ENCODE measurements around the gene OSBPL5.

The OSBPL5 gene

GRCh38 chr11:3162410-3163240 lies 2.5 kb downstream of the OSBPL5 start:
- no peak overlapping the region for H3K14ac ChIP-seq (ENCODE audit: low read length)
- H4K12ac ChIP-seq (ENCODE audit: low read depth, low read length) = no peak overlapping the region
- DNase-seq = no peak
- no peak overlapping the region for H3K27ac ChIP-seq (ENCODE audit: low read depth, low read length)
- H3K9me3 ChIP-seq (ENCODE audit: insufficient read depth, low read depth, low read length) = no peaks in the 10 kb centered on the region
- peaks cover 20% of the 10 kb centered on the region for H3K79me2 ChIP-seq (ENCODE audit: control insufficient read depth, insufficient read depth, low read length, poor library complexity)
- no peaks in the 10 kb centered on the region for H3K27me3 ChIP-seq (ENCODE audit: insufficient read depth, low read length)
- H3K23ac ChIP-seq (ENCODE audit: low read length) = no peak overlapping the region
- no peak overlapping the region for H3K9ac ChIP-seq (ENCODE audit: low read length)
- H3K36me3 ChIP-seq (ENCODE audit: control insufficient read depth in 1 of 2, insufficient read depth in 2 of 2, low read length in 2 of 2) = peaks cover 0 to 3% of the 10 kb centered on the region in 2 experiments
- H3K18ac ChIP-seq (ENCODE audit: low read length) = peak overlapping the region; percentile 52
- peak overlapping the region; percentile 45 for H3K4me2 ChIP-seq (ENCODE audit: low read length)
- no peak overlapping the region for H2BK12ac ChIP-seq (ENCODE audit: low read length)
- no CpG with 5 or more reads among the region's 21 CpGs for WGBS (ENCODE audit: extremely low coverage, insufficient coverage, insufficient read length)
- H3K4ac ChIP-seq (ENCODE audit: low read depth, low read length) = peak overlapping the region; percentile 7
- no peak overlapping the region for H4K91ac ChIP-seq (ENCODE audit: low read depth, low read length)
- no peak overlapping the region for H2BK5ac ChIP-seq (ENCODE audit: low read depth, low read length, poor library complexity)
- peak overlapping the region; percentile 14 for H2AK5ac ChIP-seq (ENCODE audit: low read length)
- no peak overlapping the region for H3K4me3 ChIP-seq (ENCODE audit: low read depth, low read length)
- H2AFZ ChIP-seq (ENCODE audit: insufficient read depth, low read length, poor library complexity) = no peak overlapping the region
- no peak overlapping the region for H4K8ac ChIP-seq (ENCODE audit: low read depth, low read length)
- peaks cover 13% of the 10 kb centered on the region for H3K79me1 ChIP-seq (ENCODE audit: low read length)
- H3K4me1 ChIP-seq (ENCODE audit: control insufficient read depth in 1 of 2, insufficient read depth in 2 of 2, low read length in 2 of 2) = peaks cover 34 to 43% of the 10 kb centered on the region in 2 experiments
- no peak overlapping the region for H2BK120ac ChIP-seq (ENCODE audit: insufficient read depth, low read length, poor library complexity)

- Histone ChIP-seq H3K9ac (ENCODE audit: low read length) (no peak overlapping the region), H3K27ac (ENCODE audit: low read depth, low read length) (no peak overlapping the region), H2BK120ac (ENCODE audit: insufficient read depth, low read length, poor library complexity) (no peak overlapping the region), H3K4ac (ENCODE audit: low read depth, low read length) (no peak overlapping the region), H2AK5ac (ENCODE audit: low read length) (no peak overlapping the region), H3K4me3 (ENCODE audit: low read depth, low read length) (no peak overlapping the region), H4K8ac (ENCODE audit: low read depth, low read length) (no peak overlapping the region), H3K4me2 (ENCODE audit: low read length) (no peak overlapping the region), H3K79me1 (ENCODE audit: low read length) (peaks cover 13% of the 10 kb centered on the region), H3K4me1 (ENCODE audit: control insufficient read depth in 1 of 2, insufficient read depth in 2 of 2, low read length in 2 of 2) (peaks cover 41 to 49% of the 10 kb centered on the region in 2 experiments), H3K14ac (ENCODE audit: low read length) (no peak overlapping the region), H3K9me3 (ENCODE audit: insufficient read depth, low read depth, low read length) (no peaks in the 10 kb centered on the region), H3K23ac (ENCODE audit: low read length) (no peak overlapping the region), H2BK12ac (ENCODE audit: low read length) (no peak overlapping the region), H3K79me2 (ENCODE audit: control insufficient read depth, insufficient read depth, low read length, poor library complexity) (peaks cover 20% of the 10 kb centered on the region), H2BK5ac (ENCODE audit: low read depth, low read length, poor library complexity) (no peak overlapping the region), H4K12ac (ENCODE audit: low read depth, low read length) (no peak overlapping the region), H3K27me3 (ENCODE audit: insufficient read depth, low read length) (no peaks in the 10 kb centered on the region), H4K91ac (ENCODE audit: low read depth, low read length) (no peak overlapping the region), H2AFZ (ENCODE audit: insufficient read depth, low read length, poor library complexity) (no peak overlapping the region), H3K18ac (ENCODE audit: low read length) (peak overlapping the region; percentile 52), H3K36me3 (ENCODE audit: control insufficient read depth in 1 of 2, insufficient read depth in 2 of 2, low read length in 2 of 2) (peaks cover 0 to 5% of the 10 kb centered on the region in 2 experiments)
- DNase-seq = no peak
- no CpG with 5 or more reads among the region's 7 CpGs for WGBS (ENCODE audit: extremely low coverage, insufficient coverage, insufficient read length)
Observed at GRCh38 chr11:3161720-3162409, 3.2 kb downstream of the OSBPL5 start.

GRCh38 chr11:3161309-3161708 lies 3.8 kb downstream of the OSBPL5 start:
- no CpG with 5 or more reads among the region's 14 CpGs for WGBS (ENCODE audit: extremely low coverage, insufficient coverage, insufficient read length)
- Histone ChIP-seq H3K4me3 (ENCODE audit: low read depth, low read length) (no peak overlapping the region), H3K23ac (ENCODE audit: low read length) (no peak overlapping the region), H4K8ac (ENCODE audit: low read depth, low read length) (no peak overlapping the region), H2AFZ (ENCODE audit: insufficient read depth, low read length, poor library complexity) (no peak overlapping the region), H2BK5ac (ENCODE audit: low read depth, low read length, poor library complexity) (no peak overlapping the region), H3K9ac (ENCODE audit: low read length) (no peak overlapping the region), H2AK5ac (ENCODE audit: low read length) (no peak overlapping the region), H3K4ac (ENCODE audit: low read depth, low read length) (no peak overlapping the region), H4K91ac (ENCODE audit: low read depth, low read length) (no peak overlapping the region), H3K4me1 (ENCODE audit: control insufficient read depth in 1 of 2, insufficient read depth in 2 of 2, low read length in 2 of 2) (peaks cover 46 to 55% of the 10 kb centered on the region in 2 experiments), H3K36me3 (ENCODE audit: control insufficient read depth in 1 of 2, insufficient read depth in 2 of 2, low read length in 2 of 2) (peaks cover 0 to 5% of the 10 kb centered on the region in 2 experiments), H3K18ac (ENCODE audit: low read length) (peak overlapping the region; percentile 18), H3K79me1 (ENCODE audit: low read length) (peaks cover 13% of the 10 kb centered on the region), H3K79me2 (ENCODE audit: control insufficient read depth, insufficient read depth, low read length, poor library complexity) (peaks cover 20% of the 10 kb centered on the region), H4K12ac (ENCODE audit: low read depth, low read length) (no peak overlapping the region), H2BK12ac (ENCODE audit: low read length) (no peak overlapping the region), H3K27me3 (ENCODE audit: insufficient read depth, low read length) (no peaks in the 10 kb centered on the region), H3K14ac (ENCODE audit: low read length) (no peak overlapping the region), H2BK120ac (ENCODE audit: insufficient read depth, low read length, poor library complexity) (no peak overlapping the region), H3K27ac (ENCODE audit: low read depth, low read length) (no peak overlapping the region), H3K9me3 (ENCODE audit: insufficient read depth, low read depth, low read length) (no peaks in the 10 kb centered on the region), H3K4me2 (ENCODE audit: low read length) (no peak overlapping the region)
- no peak for DNase-seq

GRCh38 chr11:3160252-3161031 lies 4.7 kb downstream of the OSBPL5 start:
- peak overlapping the region; percentile 7 for H3K14ac ChIP-seq (ENCODE audit: low read length)
- H3K79me1 ChIP-seq (ENCODE audit: low read length) = peaks cover 13% of the 10 kb centered on the region
- H3K4me2 ChIP-seq (ENCODE audit: low read length) = peak overlapping the region; percentile 60
- peak overlapping the region; percentile 20 for H2AK5ac ChIP-seq (ENCODE audit: low read length)
- no peaks in the 10 kb centered on the region for H3K27me3 ChIP-seq (ENCODE audit: insufficient read depth, low read length)
- no peak overlapping the region for H2AFZ ChIP-seq (ENCODE audit: insufficient read depth, low read length, poor library complexity)
- H3K4me1 ChIP-seq (ENCODE audit: control insufficient read depth in 1 of 2, insufficient read depth in 2 of 2, low read length in 2 of 2) = peaks cover 54 to 62% of the 10 kb centered on the region in 2 experiments
- H3K4me3 ChIP-seq (ENCODE audit: low read depth, low read length) = peak overlapping the region; percentile 33
- H3K9ac ChIP-seq (ENCODE audit: low read length) = no peak overlapping the region
- WGBS (ENCODE audit: extremely low coverage, insufficient coverage, insufficient read length) = no CpG with 5 or more reads among the region's 48 CpGs
- no peak overlapping the region for H4K12ac ChIP-seq (ENCODE audit: low read depth, low read length)
- no peak overlapping the region for H2BK5ac ChIP-seq (ENCODE audit: low read depth, low read length, poor library complexity)
- H2BK120ac ChIP-seq (ENCODE audit: insufficient read depth, low read length, poor library complexity) = no peak overlapping the region
- peaks cover 22% of the 10 kb centered on the region for H3K79me2 ChIP-seq (ENCODE audit: control insufficient read depth, insufficient read depth, low read length, poor library complexity)
- peak overlapping the region; percentile 44 for H3K4ac ChIP-seq (ENCODE audit: low read depth, low read length)
- peak overlapping the region; percentile 33 for H3K18ac ChIP-seq (ENCODE audit: low read length)
- no peak overlapping the region for H3K27ac ChIP-seq (ENCODE audit: low read depth, low read length)
- no peak overlapping the region for H4K91ac ChIP-seq (ENCODE audit: low read depth, low read length)
- H4K8ac ChIP-seq (ENCODE audit: low read depth, low read length) = no peak overlapping the region
- H3K23ac ChIP-seq (ENCODE audit: low read length) = no peak overlapping the region
- H2BK12ac ChIP-seq (ENCODE audit: low read length) = no peak overlapping the region
- DNase-seq = peak; percentile 37 to 53
- H3K36me3 ChIP-seq (ENCODE audit: control insufficient read depth in 1 of 2, insufficient read depth in 2 of 2, low read length in 2 of 2) = peaks cover 0 to 5% of the 10 kb centered on the region in 2 experiments
- H3K9me3 ChIP-seq (ENCODE audit: insufficient read depth, low read depth, low read length) = no peaks in the 10 kb centered on the region
